ENCODE results near the gene RAPGEFL1. TPM values are rescaled to one million over a fixed set of nuclear protein-coding genes. Genes with fewer than 3 reads are reported as not detected.

The RAPGEFL1 gene
- total and polyA plus RNA-seq, 8 donors: 6.3 to 13.1 (median 7.9) TPM

DNA sequence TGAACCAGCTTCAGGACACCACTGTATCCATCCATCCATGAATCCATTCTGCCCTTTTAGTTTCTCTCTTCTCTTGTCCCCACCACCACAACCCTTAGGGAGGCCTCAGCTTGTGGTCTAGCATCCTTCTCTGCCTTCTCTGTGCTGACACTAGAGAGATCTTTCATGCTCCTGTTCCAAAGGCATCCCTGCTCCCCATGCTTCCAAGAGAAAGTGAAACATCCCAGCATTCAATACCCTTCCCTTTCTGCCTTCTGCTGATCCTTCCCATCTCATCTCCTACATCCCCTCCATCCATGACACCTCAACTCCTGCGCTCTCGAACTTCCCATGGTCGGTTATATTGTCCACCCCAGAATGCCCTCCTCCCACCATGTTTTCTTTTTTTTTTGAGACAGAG lies 10.0 kb downstream of the RAPGEFL1 start:
- TF ChIP-seq, protein P1, sequence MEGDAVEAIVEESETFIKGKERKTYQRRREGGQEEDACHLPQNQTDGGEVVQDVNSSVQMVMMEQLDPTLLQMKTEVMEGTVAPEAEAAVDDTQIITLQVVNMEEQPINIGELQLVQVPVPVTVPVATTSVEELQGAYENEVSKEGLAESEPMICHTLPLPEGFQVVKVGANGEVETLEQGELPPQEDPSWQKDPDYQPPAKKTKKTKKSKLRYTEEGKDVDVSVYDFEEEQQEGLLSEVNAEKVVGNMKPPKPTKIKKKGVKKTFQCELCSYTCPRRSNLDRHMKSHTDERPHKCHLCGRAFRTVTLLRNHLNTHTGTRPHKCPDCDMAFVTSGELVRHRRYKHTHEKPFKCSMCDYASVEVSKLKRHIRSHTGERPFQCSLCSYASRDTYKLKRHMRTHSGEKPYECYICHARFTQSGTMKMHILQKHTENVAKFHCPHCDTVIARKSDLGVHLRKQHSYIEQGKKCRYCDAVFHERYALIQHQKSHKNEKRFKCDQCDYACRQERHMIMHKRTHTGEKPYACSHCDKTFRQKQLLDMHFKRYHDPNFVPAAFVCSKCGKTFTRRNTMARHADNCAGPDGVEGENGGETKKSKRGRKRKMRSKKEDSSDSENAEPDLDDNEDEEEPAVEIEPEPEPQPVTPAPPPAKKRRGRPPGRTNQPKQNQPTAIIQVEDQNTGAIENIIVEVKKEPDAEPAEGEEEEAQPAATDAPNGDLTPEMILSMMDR (IDR thresholded peaks at IDR 0.05): no peak
- peaks cover 0 to 12% of the 10 kb centered on the region in 2 donors for H3K27me3 ChIP-seq
- intact Hi-C loops (cut with DNase I): no loop called here
- H3K9me3 ChIP-seq: no peaks in the 10 kb centered on the region
- ATAC-seq: no peak
- H3K4me1 ChIP-seq: peaks cover 5 to 12% of the 10 kb centered on the region in 2 donors
- H3K27ac ChIP-seq: no peak overlapping the region
- H3K36me3 ChIP-seq: peaks cover 0 to 11% of the 10 kb centered on the region in 2 donors
- no peak for DNase-seq
- no peak overlapping the region for H3K4me3 ChIP-seq

DNA sequence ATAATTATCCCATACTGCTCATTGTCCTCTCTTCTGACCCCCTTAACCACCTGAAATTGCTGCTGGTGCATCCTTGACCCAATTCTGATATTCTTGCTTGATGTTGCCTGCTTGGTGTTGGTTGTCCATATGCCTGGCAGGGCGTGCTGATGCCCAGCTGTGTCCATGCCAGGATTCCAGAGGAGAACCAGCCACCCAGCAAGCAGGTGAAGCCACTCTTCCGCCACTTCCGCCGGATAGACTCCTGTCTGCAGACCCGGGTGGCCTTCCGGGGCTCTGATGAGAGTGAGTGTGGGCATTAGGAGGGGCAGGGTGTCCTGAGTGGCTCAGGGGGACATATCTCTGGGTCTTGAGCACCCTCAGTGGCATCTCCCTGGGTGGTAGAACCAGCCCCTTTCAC lies 11.4 kb downstream of the RAPGEFL1 start:
- Histone ChIP-seq H3K4me1 (peaks cover 5 to 12% of the 10 kb centered on the region in 2 donors), H3K9me3 (no peaks in the 10 kb centered on the region), H3K27me3 (peaks cover 0 to 12% of the 10 kb centered on the region in 2 donors), H3K4me3 (no peak overlapping the region), H3K27ac (no peak overlapping the region), H3K36me3 (peaks cover 0 to 15% of the 10 kb centered on the region in 2 donors)
- DNase-seq (no peak), ATAC-seq (no peak)
- TF ChIP-seq, protein P1 (IDR thresholded peaks at IDR 0.05): no peak
- intact Hi-C loops (cut with DNase I): no loop called here

DNA sequence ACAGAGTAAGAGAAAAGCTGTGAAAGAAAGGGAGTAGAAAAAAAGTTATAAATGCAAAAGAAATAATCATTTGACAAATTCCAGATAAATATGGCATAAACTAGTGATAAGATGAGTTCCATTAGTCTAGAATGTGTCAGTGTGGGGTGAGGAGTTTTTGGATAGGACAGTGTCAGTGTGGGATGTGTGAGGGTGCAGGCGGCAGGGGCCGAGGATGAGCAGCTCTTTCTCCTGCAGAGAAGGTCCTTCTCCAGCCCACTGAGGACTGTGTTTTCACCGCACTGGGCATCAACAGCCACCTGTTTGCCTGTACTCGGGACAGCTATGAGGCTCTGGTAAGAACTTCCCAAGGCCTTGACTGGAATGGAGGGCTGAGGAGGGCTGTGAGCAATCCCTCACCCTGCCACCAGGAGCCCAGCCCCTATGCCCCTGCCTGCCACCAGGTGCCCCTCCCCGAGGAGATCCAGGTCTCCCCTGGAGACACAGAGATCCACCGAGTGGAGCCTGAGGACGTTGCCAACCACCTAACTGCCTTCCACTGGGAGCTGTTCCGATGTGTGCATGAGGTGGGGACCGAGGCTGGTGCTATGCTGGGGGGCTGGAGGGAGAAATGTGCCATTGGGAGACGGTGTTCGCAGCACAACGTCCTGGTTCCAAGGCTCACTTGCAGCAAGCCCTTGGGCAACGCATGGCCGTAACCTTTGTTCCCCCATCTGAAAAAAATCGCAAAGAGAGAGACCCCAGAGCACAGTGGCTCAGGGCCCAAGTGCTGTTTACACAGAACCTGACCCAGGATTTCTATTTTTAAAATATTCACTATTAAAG lies 13.1 kb downstream of the RAPGEFL1 start:
- Histone ChIP-seq H3K4me1 (peaks cover 5 to 10% of the 10 kb centered on the region in 2 donors), H3K27ac (no peak overlapping the region), H3K9me3 (no peaks in the 10 kb centered on the region), H3K27me3 (peaks cover 0 to 12% of the 10 kb centered on the region in 2 donors), H3K4me3 (peak overlapping the region in 1 of 2 donors; percentile 52), H3K36me3 (peaks cover 0 to 15% of the 10 kb centered on the region in 2 donors)
- TF ChIP-seq, protein P1 (IDR thresholded peaks at IDR 0.05): peak in 1 of 2 donors; percentile 23
- DNase-seq (no peak), ATAC-seq (no peak)
- intact Hi-C loops (cut with DNase I): no loop called here

DNA sequence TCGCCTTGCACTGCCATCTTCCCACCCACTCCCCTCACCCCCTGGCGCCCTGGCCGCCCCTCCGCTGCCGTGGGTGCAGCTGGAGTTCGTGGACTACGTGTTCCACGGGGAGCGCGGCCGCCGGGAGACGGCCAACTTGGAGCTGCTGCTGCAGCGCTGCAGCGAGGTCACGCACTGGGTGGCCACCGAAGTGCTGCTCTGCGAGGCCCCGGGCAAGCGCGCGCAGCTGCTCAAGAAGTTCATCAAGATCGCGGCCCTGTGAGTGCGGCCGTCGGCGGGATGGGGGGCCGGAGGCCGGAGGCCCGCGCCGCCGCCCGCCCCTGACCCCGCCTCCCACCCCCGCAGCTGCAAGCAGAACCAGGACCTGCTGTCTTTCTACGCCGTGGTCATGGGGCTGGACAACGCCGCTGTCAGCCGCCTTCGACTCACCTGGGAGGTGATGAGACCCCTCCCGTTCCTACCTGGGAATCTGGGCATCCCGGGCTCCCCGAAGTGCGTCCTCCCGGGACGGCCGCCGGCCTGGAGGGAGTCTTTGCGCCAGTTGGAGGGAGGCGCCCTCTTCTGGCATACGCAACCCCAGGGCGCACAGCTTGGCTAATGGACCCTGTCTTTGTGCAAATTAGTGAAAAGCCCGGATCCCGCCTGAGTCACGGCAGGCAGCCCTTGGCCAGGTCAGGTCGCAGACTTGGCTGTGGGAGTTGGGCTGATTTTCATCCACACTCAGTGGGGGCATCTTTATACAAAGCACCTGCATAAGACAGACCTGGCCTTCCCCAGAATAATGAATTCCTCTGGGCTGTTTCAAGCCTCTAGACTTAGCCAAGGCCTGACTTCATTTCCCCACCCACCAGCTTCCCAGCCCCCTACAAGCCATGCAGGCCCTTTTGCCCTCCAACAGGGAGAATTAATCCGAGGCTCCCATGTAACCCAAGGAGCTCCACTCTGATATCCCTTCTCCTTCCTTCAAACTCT lies 14.3 kb downstream of the RAPGEFL1 start:
- H3K4me1 ChIP-seq: peaks cover 5 to 10% of the 10 kb centered on the region in 2 donors
- peak overlapping the region in 1 of 2 donors; percentile 21 for H3K27ac ChIP-seq
- H3K9me3 ChIP-seq: no peaks in the 10 kb centered on the region
- H3K4me3 ChIP-seq: peak overlapping the region; percentile 39 to 52
- TF ChIP-seq, protein P1 (IDR thresholded peaks at IDR 0.05): peak; percentile 48 to 51
- H3K27me3 ChIP-seq: peaks cover 0 to 12% of the 10 kb centered on the region in 2 donors
- H3K36me3 ChIP-seq: peaks cover 0 to 15% of the 10 kb centered on the region in 2 donors
- DNase-seq: peak; percentile 64 to 90 (median 78)
- ATAC-seq: peak; percentile 93
- intact Hi-C loops (cut with DNase I): no loop called here
